ENCODE data around the gene IQGAP1. TPM values are rescaled to one million over a fixed set of nuclear protein-coding genes. Genes with fewer than 3 reads are reported as not detected.

IQGAP1 gene
- total RNA-seq, 4 donors from 2014 or later, result 202 to 243 (median 231) TPM

- DNase-seq (ENCODE audit: low spot score in 2 of 2), result no peak
- intact Hi-C loops (cut with DNase I; ENCODE audit: low total_unique reads), result no loop called here
- no peak overlapping the region for H3K4me3 ChIP-seq (ENCODE audit: low read depth, poor library complexity, severe bottlenecking)
- WGBS, 2 donors, result 48 to 54% methylated on average over 6 of the region's 6 CpGs
- TF ChIP-seq POLR2A (IDR thresholded peaks at IDR 0.05) (no peak), CTCF (IDR thresholded peaks at IDR 0.05) (no peak)
These were observed 39.6 kb upstream of the IQGAP1 start for GRCh38 chr15:90348456-90348855.

GRCh38 chr15:90349072-90349471 is 39.0 kb upstream of the IQGAP1 start:
- H3K4me3 ChIP-seq (ENCODE audit: low read depth, poor library complexity, severe bottlenecking), result no peak overlapping the region
- no peak for TF ChIP-seq POLR2A (IDR thresholded peaks at IDR 0.05)
- no peak for DNase-seq (ENCODE audit: low spot score in 2 of 2)
- WGBS, 2 donors, result 94 to 95% methylated on average over 21 of the region's 21 CpGs
- intact Hi-C loops (cut with DNase I; ENCODE audit: low total_unique reads), result no loop called here

GRCh38 chr15:90349821-90350220 is 38.2 kb upstream of the IQGAP1 start:
- TF ChIP-seq CTCF (IDR thresholded peaks at IDR 0.05) (no peak), POLR2A (IDR thresholded peaks at IDR 0.05) (no peak)
- no peak for DNase-seq (ENCODE audit: low spot score in 2 of 2)
- 91 to 94% methylated on average over 9 of the region's 9 CpGs for WGBS, 2 donors
- intact Hi-C loops (cut with DNase I; ENCODE audit: low total_unique reads), result no loop called here
- no peak overlapping the region for H3K4me3 ChIP-seq (ENCODE audit: low read depth, poor library complexity, severe bottlenecking)

GRCh38 chr15:90351479-90352106 is 36.4 kb upstream of the IQGAP1 start:
- 31 to 34% methylated on average over 23 to 25 of the region's 25 CpGs for WGBS, 2 donors
- H3K4me3 ChIP-seq (ENCODE audit: low read depth, poor library complexity, severe bottlenecking), result no peak overlapping the region
- TF ChIP-seq POLR2A (IDR thresholded peaks at IDR 0.05) (no peak), CTCF (IDR thresholded peaks at IDR 0.05) (no peak)
- intact Hi-C loops (cut with DNase I; ENCODE audit: low total_unique reads), result no loop called here
- DNase-seq (ENCODE audit: low spot score in 2 of 2), result no peak

- peak; percentile 95 to 98 for DNase-seq (ENCODE audit: low spot score in 2 of 2)
- peak within 1 kb of the TSS; percentile 41 for H3K4me3 ChIP-seq (ENCODE audit: low read depth, poor library complexity, severe bottlenecking)
- TF ChIP-seq CTCF (IDR thresholded peaks at IDR 0.05) (no peak), POLR2A (IDR thresholded peaks at IDR 0.05) (no peak)
- intact Hi-C loops (cut with DNase I; ENCODE audit: low total_unique reads), result no loop called here
- whole genome bisulfite sequencing, 2 donors, result 1% methylated on average over 33 to 45 of the region's 53 CpGs
These were observed 35.7 kb upstream of the IQGAP1 start, which contains the start of gene ZNF774 for GRCh38 chr15:90352107-90352893. Gene ZNF774 (plus strand): TSS chr15:90352284. CDS start chr15:90354661, 2,377 bp downstream.

- TF ChIP-seq POLR2A (IDR thresholded peaks at IDR 0.05), result no peak
- TF ChIP-seq CTCF (IDR thresholded peaks at IDR 0.05), result no peak
- DNase-seq (ENCODE audit: low spot score in 2 of 2), result no peak
- H3K4me3 ChIP-seq (ENCODE audit: low read depth, poor library complexity, severe bottlenecking), result no peak overlapping the region
- intact Hi-C loops (cut with DNase I; ENCODE audit: low total_unique reads), result no loop called here
- WGBS, 2 donors, result 90% methylated on average over 2 of the region's 2 CpGs
These were observed 33.1 kb upstream of the IQGAP1 start for GRCh38 chr15:90354986-90355385.

Measured in lower leg skin (tissue), 4 donors.